Endothelial cell of umbilical vein (primary cell): Measurements from ENCODE around the gene CACNB4. TPM values are rescaled to one million over a fixed set of nuclear protein-coding genes. Genes with fewer than 3 reads are reported as not detected.

Experiments
- BruUV-seq: library from RNA; stranded (reverse); fragments of 400-500 nt; replicated peaks from 2 replicates; lab custom pipeline; 2021; lab: Mats Ljungman, UMichigan
- CTCF ChIA-PET: fragments of 300-600, 350-600 bp; sonication (Branson Sonifier 250); formaldehyde crosslinking; loops from one replicate; lab custom pipeline; 2021; ENCODE audit warnings: antibody characterized with exemption, inconsistent platforms; lab: Charles Lee
- POLR2A ChIA-PET: fragments of 300-600, 350-600 bp; sonication (Branson Sonifier 250); formaldehyde crosslinking; loops from one replicate; lab custom pipeline; 2021; ENCODE audit warnings: antibody characterized with exemption, inconsistent platforms; lab: Charles Lee
- DNase-seq: peaks from one replicate; pipeline ENCODE4 v3.0.0-alpha.2; 2011; ENCODE audit warnings: low read depth, low spot score
- FAIRE-seq: peaks from 2 replicates; lab custom pipeline; 2011; peaks lifted over from hg19 to GRCh38; lab: Jason Lieb, UNC
- H2AFZ ChIP-seq: 2 replicates; pipeline ENCODE4 v1.6.0; 2012; ENCODE audit warnings: low read depth, low read length, control low read depth, inconsistent platforms
- H3K27ac ChIP-seq: 2 replicates; pipeline ENCODE4 v1.5.1; 2011; ENCODE audit warnings: low read depth, mild to moderate bottlenecking, control low read depth, low read length, moderate library complexity; ENCODE audit not compliant: insufficient read depth
- H3K27me3 ChIP-seq, 2 experiments: 2 replicates each; pipeline versions ENCODE4 v1.6.0 to v1.6.1; 2011; ENCODE audit warnings: low read length in 2 of 2, mixed read lengths in 1 of 2; ENCODE audit not compliant: control insufficient read depth in 2 of 2, insufficient read depth in 2 of 2
- H3K36me3 ChIP-seq, 2 experiments: 2 replicates in 1 of 2; 3 replicates in 1 of 2; pipeline ENCODE4 v1.5.1; 2011; ENCODE audit warnings: low read length in 2 of 2, mild to moderate bottlenecking in 1 of 2, moderate library complexity in 1 of 2; ENCODE audit not compliant: control insufficient read depth in 2 of 2, insufficient read depth in 2 of 2; ENCODE audit errors: extremely low read depth in 1 of 2
- H3K4me1 ChIP-seq: 3 replicates; pipeline ENCODE4 v1.5.1; 2011; ENCODE audit warnings: mild to moderate bottlenecking, low read length; ENCODE audit not compliant: control insufficient read depth, insufficient read depth; ENCODE audit errors: extremely low read depth
- H3K4me2 ChIP-seq: 2 replicates; pipeline ENCODE4 v1.6.1; 2011; ENCODE audit warnings: low read length, control low read depth, mixed read lengths; ENCODE audit not compliant: insufficient read depth
- H3K4me3 ChIP-seq, 3 experiments: fragments of 200-600 bp in 1 of 3; sonication (generic), shearing (Covaris generic) in 1 of 3; replicated peaks in 1 of 3; 2 replicates each; pipeline ENCODE4 v1.5.1; 2011 to 2016; ENCODE audit warnings: control low read depth in 3 of 3, low read length in 3 of 3, mild to moderate bottlenecking in 2 of 3, inconsistent platforms in 1 of 3, low read depth in 1 of 3, moderate library complexity in 1 of 3; ENCODE audit not compliant: insufficient read depth in 1 of 3
- H3K79me2 ChIP-seq: 2 replicates; pipeline ENCODE4 v1.6.0; 2012; ENCODE audit warnings: low read length, inconsistent platforms; ENCODE audit not compliant: control insufficient read depth, insufficient read depth
- H3K9ac ChIP-seq: replicated peaks from 2 replicates; pipeline ENCODE3; 2011; ENCODE audit warnings: low read length, control low read depth; ENCODE audit not compliant: insufficient read depth; ENCODE audit errors: extremely low read depth
- H3K9me1 ChIP-seq: replicated peaks from 3 replicates; pipeline ENCODE4 v1.6.0; 2011; ENCODE audit warnings: mild to moderate bottlenecking, low read length; ENCODE audit not compliant: control insufficient read depth, insufficient read depth; ENCODE audit errors: extremely low read depth
- H3K9me3 ChIP-seq: replicated peaks from 2 replicates; pipeline ENCODE4 v1.5.1; 2012; ENCODE audit warnings: low read length, inconsistent platforms; ENCODE audit not compliant: control insufficient read depth, insufficient read depth
- H4K20me1 ChIP-seq: replicated peaks from 2 replicates; pipeline ENCODE3; 2011; ENCODE audit warnings: mild to moderate bottlenecking, low read length; ENCODE audit not compliant: control insufficient read depth, insufficient read depth; ENCODE audit errors: extremely low read depth
- EZH2 ChIP-seq: IDR thresholded peaks from 2 replicates; pipeline ENCODE4 v1.6.1; 2012; ENCODE audit warnings: borderline replicate concordance, low read depth, mild to moderate bottlenecking, moderate library complexity, low read length, inconsistent platforms; ENCODE audit not compliant: severe bottlenecking
- FOS ChIP-seq: IDR thresholded peaks from 2 replicates; pipeline ENCODE4 v1.6.1; 2011; ENCODE audit warnings: mild to moderate bottlenecking, low read length, moderate library complexity, borderline replicate concordance; ENCODE audit not compliant: insufficient read depth
- GATA2 ChIP-seq: IDR thresholded peaks from 2 replicates; pipeline ENCODE4 v1.7.0; 2011; ENCODE audit warnings: low read depth, mild to moderate bottlenecking, moderate library complexity, mixed read lengths, low read length; ENCODE audit not compliant: insufficient read length, insufficient read depth
- JUN ChIP-seq: IDR thresholded peaks from 2 replicates; pipeline ENCODE4 v1.6.1; 2011; ENCODE audit warnings: borderline replicate concordance, low read depth; ENCODE audit not compliant: insufficient read length, insufficient read depth
- MYC ChIP-seq: IDR thresholded peaks from one replicate; pipeline ENCODE4 v1.6.1; 2011; ENCODE audit warnings: mild to moderate bottlenecking, low read depth, low read length
- POLR2A ChIP-seq: IDR thresholded peaks from 2 replicates; pipeline ENCODE4 v1.6.1; 2012; ENCODE audit warnings: low read depth, mild to moderate bottlenecking, control low read depth, low read length
- POLR2AphosphoS5 ChIP-seq: IDR thresholded peaks from 2 replicates; pipeline ENCODE4 v1.6.1; 2012; ENCODE audit warnings: low read depth, mild to moderate bottlenecking, control low read depth, low read length, moderate library complexity; ENCODE audit not compliant: insufficient read depth
- dilution Hi-C: fragments of 300-500 bp; cut with MboI; formaldehyde crosslinking; loops from one replicate; pipeline ENCODE4 v1.15.0; 2019; ENCODE audit warnings: low sequenced_read_pairs; ENCODE audit not compliant: extremely low pct_ligation_motif_present
- intact Hi-C: fragments of 100-400 bp; cut with micrococcal nuclease; formaldehyde crosslinking; loops from one replicate; pipeline ENCODE4 v1.10.0; 2022
- polyA plus RNA-seq, 4 experiments: library from polyadenylated mRNA; depleted of rRNA in 3 of 4; stranded (reverse) in 3 of 4; unstranded in 1 of 4; fragments of >200 nt; gene quantifications; 2 replicates each; pipeline versions ENCODE4 v1.2.1 to v1.2.3, GENCODE V29; 2011 to 2012; ENCODE audit warnings: missing spikeins in 1 of 4
- total RNA-seq: library from RNA; stranded (reverse); gene quantifications from 2 replicates; pipeline ENCODE4 v1.2.3, GENCODE V29; 2021
- TF ChIP-seq, protein P1 (sequence below), 2 donors: IDR thresholded peaks; 1 replicate in 1 of 2; 2 replicates in 1 of 2; pipeline ENCODE4 v1.5.1; 2011; ENCODE audit warnings: low read length in 2 of 2, mild to moderate bottlenecking in 2 of 2, moderate library complexity in 2 of 2, control low read depth in 1 of 2, inconsistent platforms in 1 of 2, low read depth in 1 of 2; ENCODE audit not compliant: insufficient read depth in 1 of 2; ENCODE audit errors: extremely low read depth in 1 of 2
- TF ChIP-seq, protein P2 (sequence below): IDR thresholded peaks from 2 replicates; pipeline ENCODE4 v1.6.1; 2011; ENCODE audit not compliant: insufficient read depth, insufficient read length

The CACNB4 gene
- total and polyA plus RNA-seq, 2 donors (not counting 3 experiments of a cell fraction or from before 2014, with no cell fraction given), result 0.23 to 0.58 TPM

DNA sequence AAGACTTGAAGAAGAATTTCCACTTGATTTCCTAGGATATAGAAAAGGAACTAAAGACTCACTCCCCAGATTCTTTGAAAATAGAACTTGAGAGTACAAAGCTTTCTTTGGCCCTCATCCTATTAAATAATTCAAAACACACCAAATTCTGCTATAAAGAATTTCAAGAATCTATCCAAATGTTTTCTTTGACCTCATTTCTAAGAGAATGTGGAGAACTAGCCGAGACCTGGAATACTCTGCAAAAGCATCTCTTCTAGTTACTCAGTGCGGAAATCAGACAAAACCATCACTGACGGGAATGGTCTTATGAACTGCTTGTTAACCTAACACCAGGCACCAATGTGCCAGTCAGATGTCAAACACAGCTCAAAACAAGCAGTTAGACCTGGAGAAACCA lies 226.4 kb downstream of the CACNB4 start:
- Histone ChIP-seq H2AFZ (no peak overlapping the region), H3K4me1 (no peaks in the 10 kb centered on the region), H3K79me2 (no peaks in the 10 kb centered on the region), H3K9ac (no peak overlapping the region), H4K20me1 (no peaks in the 10 kb centered on the region), H3K9me1 (no peaks in the 10 kb centered on the region), H3K4me2 (no peak overlapping the region), H3K36me3 (no peaks in the 10 kb centered on the region), H3K27ac (no peak overlapping the region), H3K4me3 (no peak overlapping the region), H3K9me3 (no peaks in the 10 kb centered on the region), H3K27me3 (peaks cover 4 to 7% of the 10 kb centered on the region in 2 experiments)
- intact Hi-C loops (no loop called here), dilution Hi-C loops (no loop called here)
- BruUV-seq, result no TSS peak
- TF ChIP-seq POLR2A (no peak), MYC (no peak), GATA2 (no peak), EZH2 (no peak), POLR2AphosphoS5 (no peak), JUN (no peak), FOS (no peak)
- TF ChIP-seq, protein P1, sequence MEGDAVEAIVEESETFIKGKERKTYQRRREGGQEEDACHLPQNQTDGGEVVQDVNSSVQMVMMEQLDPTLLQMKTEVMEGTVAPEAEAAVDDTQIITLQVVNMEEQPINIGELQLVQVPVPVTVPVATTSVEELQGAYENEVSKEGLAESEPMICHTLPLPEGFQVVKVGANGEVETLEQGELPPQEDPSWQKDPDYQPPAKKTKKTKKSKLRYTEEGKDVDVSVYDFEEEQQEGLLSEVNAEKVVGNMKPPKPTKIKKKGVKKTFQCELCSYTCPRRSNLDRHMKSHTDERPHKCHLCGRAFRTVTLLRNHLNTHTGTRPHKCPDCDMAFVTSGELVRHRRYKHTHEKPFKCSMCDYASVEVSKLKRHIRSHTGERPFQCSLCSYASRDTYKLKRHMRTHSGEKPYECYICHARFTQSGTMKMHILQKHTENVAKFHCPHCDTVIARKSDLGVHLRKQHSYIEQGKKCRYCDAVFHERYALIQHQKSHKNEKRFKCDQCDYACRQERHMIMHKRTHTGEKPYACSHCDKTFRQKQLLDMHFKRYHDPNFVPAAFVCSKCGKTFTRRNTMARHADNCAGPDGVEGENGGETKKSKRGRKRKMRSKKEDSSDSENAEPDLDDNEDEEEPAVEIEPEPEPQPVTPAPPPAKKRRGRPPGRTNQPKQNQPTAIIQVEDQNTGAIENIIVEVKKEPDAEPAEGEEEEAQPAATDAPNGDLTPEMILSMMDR (IDR thresholded peaks at IDR 0.05; ENCODE audit: extremely low read depth in 1 of 2, insufficient read depth in 1 of 2, low read depth in 1 of 2, low read length in 2 of 2), result no peak
- TF ChIP-seq, protein P2, sequence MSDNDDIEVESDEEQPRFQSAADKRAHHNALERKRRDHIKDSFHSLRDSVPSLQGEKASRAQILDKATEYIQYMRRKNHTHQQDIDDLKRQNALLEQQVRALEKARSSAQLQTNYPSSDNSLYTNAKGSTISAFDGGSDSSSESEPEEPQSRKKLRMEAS, result no peak
- no peak for DNase-seq
- ChIA-PET POLR2A (no interaction called here), CTCF (no interaction called here)
- no peak for FAIRE-seq
